Ishikawa (cell line): ENCODE measurements around the gene FSHR.

Experiments
- CEBPB ChIP-seq: IDR thresholded peaks from 2 replicates; pipeline ENCODE4 v1.6.1; 2012
- CREB1 ChIP-seq: IDR thresholded peaks from 2 replicates; pipeline ENCODE4 v1.6.1; 2012; ENCODE audit warnings: low read depth
- EGR1 ChIP-seq: IDR thresholded peaks from 2 replicates; pipeline ENCODE4 v1.6.1; 2012
- EP300 ChIP-seq: IDR thresholded peaks from 2 replicates; pipeline ENCODE4 v1.6.1; 2012; ENCODE audit warnings: borderline replicate concordance
- FOXM1 ChIP-seq: IDR thresholded peaks from 2 replicates; pipeline ENCODE4 v1.6.1; 2012; ENCODE audit warnings: low read depth, borderline replicate concordance
- NFIC ChIP-seq: IDR thresholded peaks from 2 replicates; pipeline ENCODE4 v1.6.1; 2012
- RAD21 ChIP-seq: IDR thresholded peaks from 2 replicates; pipeline ENCODE4 v1.6.1; 2012; ENCODE audit warnings: low read depth
- TAF1 ChIP-seq: IDR thresholded peaks from 2 replicates; pipeline ENCODE4 v1.6.1; 2012; ENCODE audit warnings: low read depth, mild to moderate bottlenecking
- TCF12 ChIP-seq: IDR thresholded peaks from 2 replicates; pipeline ENCODE4 v1.6.1; 2012; ENCODE audit warnings: low read depth
- TEAD4 ChIP-seq: IDR thresholded peaks from 2 replicates; pipeline ENCODE4 v1.6.1; 2012
- YY1 ChIP-seq: IDR thresholded peaks from 2 replicates; pipeline ENCODE4 v1.6.1; 2012; ENCODE audit warnings: low read depth
- ZBTB7A ChIP-seq: IDR thresholded peaks from 2 replicates; pipeline ENCODE4 v1.6.1; 2012; ENCODE audit warnings: low read depth
- TF ChIP-seq, protein P1 (sequence below): IDR thresholded peaks from 2 replicates; pipeline ENCODE4 v1.6.1; 2012
- TF ChIP-seq, protein P2 (sequence below): IDR thresholded peaks from 2 replicates; pipeline ENCODE4 v1.6.1; 2012; ENCODE audit warnings: low read depth, mild to moderate bottlenecking
- TF ChIP-seq, protein P3 (sequence below): IDR thresholded peaks from 2 replicates; pipeline ENCODE4 v1.6.1; 2012

Gene FSHR

DNA sequence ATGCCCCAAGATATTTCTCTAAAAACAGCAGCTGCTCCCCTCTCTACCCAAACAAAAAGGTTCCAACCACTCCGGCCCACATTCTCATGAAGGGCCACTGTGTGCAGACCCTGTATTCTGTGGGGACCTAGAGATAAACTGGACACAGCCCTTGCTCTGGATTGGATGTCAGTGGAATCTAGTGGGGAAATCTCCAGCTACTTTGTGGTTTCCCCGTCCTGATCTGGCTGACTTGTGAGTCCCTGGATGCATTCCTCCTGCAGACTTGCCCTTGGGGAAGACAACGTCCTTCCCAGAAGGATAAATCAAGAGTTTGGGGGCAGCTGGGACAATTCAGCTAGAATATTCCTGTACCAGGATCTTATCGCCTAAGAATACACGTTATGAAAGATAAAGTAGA is 151.1 kb downstream of the FSHR start:
- no peak for TF ChIP-seq RAD21
- TF ChIP-seq, protein P1, sequence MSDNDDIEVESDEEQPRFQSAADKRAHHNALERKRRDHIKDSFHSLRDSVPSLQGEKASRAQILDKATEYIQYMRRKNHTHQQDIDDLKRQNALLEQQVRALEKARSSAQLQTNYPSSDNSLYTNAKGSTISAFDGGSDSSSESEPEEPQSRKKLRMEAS: no peak
- TF ChIP-seq CREB1: no peak
- TF ChIP-seq, protein P2, sequence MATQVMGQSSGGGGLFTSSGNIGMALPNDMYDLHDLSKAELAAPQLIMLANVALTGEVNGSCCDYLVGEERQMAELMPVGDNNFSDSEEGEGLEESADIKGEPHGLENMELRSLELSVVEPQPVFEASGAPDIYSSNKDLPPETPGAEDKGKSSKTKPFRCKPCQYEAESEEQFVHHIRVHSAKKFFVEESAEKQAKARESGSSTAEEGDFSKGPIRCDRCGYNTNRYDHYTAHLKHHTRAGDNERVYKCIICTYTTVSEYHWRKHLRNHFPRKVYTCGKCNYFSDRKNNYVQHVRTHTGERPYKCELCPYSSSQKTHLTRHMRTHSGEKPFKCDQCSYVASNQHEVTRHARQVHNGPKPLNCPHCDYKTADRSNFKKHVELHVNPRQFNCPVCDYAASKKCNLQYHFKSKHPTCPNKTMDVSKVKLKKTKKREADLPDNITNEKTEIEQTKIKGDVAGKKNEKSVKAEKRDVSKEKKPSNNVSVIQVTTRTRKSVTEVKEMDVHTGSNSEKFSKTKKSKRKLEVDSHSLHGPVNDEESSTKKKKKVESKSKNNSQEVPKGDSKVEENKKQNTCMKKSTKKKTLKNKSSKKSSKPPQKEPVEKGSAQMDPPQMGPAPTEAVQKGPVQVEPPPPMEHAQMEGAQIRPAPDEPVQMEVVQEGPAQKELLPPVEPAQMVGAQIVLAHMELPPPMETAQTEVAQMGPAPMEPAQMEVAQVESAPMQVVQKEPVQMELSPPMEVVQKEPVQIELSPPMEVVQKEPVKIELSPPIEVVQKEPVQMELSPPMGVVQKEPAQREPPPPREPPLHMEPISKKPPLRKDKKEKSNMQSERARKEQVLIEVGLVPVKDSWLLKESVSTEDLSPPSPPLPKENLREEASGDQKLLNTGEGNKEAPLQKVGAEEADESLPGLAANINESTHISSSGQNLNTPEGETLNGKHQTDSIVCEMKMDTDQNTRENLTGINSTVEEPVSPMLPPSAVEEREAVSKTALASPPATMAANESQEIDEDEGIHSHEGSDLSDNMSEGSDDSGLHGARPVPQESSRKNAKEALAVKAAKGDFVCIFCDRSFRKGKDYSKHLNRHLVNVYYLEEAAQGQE: no peak
- no peak for TF ChIP-seq ZBTB7A
- no peak for TF ChIP-seq NFIC
- no peak for TF ChIP-seq CEBPB
- TF ChIP-seq EGR1: no peak
- TF ChIP-seq TCF12: no peak
- TF ChIP-seq TAF1: no peak
- TF ChIP-seq TEAD4: no peak
- TF ChIP-seq EP300: no peak
- TF ChIP-seq, protein P3, sequence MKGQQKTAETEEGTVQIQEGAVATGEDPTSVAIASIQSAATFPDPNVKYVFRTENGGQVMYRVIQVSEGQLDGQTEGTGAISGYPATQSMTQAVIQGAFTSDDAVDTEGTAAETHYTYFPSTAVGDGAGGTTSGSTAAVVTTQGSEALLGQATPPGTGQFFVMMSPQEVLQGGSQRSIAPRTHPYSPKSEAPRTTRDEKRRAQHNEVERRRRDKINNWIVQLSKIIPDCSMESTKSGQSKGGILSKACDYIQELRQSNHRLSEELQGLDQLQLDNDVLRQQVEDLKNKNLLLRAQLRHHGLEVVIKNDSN: no peak
- no peak for TF ChIP-seq YY1

DNA sequence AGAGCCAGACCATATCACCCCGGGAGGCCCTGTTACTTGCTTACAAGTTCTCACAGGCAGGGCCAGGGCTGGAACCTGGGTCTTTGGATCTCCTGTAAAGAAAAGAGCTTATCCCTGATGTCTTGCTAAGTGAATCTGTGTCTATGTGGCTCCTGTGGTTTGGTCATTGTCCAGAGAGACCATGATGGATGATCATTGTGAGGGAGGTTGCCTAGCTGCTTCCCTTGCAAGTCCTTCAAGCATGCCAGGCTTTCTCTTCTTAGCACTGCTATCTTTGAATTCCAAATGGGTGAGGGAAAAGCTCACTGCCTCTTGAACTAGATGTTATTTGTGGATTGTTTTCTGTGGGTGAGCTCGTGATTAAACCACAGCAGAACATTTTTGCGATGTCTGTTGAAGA is 151.6 kb downstream of the FSHR start:
- TF ChIP-seq RAD21 (no peak), EGR1 (no peak), TCF12 (no peak), TEAD4 (no peak)
- TF ChIP-seq, protein P3: no peak
- TF ChIP-seq, protein P2: no peak

DNA sequence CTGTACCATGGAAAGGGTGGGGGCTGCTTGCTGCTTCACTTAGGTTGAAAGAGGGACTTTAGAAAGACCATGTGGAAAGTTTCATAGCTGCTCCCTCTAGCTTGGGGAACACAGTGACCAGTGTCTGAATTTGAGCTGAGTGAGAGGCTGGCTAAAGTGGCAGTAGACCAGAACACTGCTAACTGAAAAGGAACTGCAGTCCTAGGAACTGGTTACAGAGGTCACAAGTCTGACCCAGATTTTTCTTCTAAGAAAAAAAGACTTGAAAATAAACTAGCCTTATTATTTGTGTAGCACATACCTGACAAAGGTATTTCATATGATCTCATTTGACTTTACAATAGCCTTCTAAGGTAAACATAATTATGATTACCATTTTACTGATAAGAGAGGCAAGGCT is 153.6 kb downstream of the FSHR start:
- TF ChIP-seq CEBPB (no peak), EP300 (no peak), YY1 (no peak), CREB1 (no peak), NFIC (no peak), ZBTB7A (no peak)
- TF ChIP-seq, protein P1: no peak
- TF ChIP-seq, protein P3: no peak

DNA sequence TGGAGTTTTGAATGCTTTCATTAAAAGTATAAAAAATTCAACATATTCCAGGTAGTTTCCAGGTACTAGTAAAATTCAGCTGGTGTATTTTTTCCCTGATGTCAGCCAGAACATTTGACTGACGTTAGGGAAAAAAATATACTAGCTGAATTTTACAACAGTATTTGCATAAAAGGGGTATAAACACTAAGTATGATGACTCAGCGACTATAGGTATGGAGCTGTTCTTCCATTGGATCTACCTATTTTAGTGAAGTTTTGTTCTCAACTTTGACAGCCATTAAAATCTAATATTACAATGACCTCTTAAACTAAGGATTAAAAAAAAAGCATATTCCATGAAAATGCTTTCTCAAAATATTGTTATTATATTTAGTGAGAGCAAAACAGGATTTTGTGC is 155.9 kb downstream of the FSHR start:
- TF ChIP-seq FOXM1: no peak

DNA sequence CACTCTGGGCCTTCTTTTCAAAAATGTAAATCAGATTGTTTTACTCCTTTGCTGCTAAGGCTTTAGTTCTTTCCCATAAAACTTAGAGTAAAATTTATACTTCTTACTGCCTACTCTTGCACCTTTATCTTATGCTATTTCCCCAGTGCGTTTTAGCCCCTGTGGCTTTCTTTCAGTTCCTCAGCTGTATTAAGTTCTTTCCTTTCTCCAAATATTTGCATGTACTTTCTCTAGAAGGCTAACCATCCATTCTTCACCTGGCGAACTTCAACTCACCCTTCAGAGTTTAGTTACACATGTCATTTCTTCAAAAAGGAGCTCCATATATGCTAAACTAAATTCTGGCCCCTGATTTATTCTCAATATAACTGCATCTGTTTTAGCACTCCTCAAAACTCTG is 160.7 kb downstream of the FSHR start:
- no peak for TF ChIP-seq ZBTB7A
- TF ChIP-seq, protein P3: no peak
- TF ChIP-seq, protein P2: no peak
- no peak for TF ChIP-seq FOXM1
- TF ChIP-seq EGR1: no peak
